Measurements from ENCODE around the gene CLEC18C. TPM values are rescaled to one million over a fixed set of nuclear protein-coding genes. Genes with fewer than 3 reads are reported as not detected.
"Not testable (repeated sequence)": the region's sequence is repeated elsewhere in the genome, so short reads cannot be mapped to it uniquely, and the experiment has no call there.

The CLEC18C gene
- polyA plus RNA-seq, 1 donor from 2014 or later = not detected

DNA sequence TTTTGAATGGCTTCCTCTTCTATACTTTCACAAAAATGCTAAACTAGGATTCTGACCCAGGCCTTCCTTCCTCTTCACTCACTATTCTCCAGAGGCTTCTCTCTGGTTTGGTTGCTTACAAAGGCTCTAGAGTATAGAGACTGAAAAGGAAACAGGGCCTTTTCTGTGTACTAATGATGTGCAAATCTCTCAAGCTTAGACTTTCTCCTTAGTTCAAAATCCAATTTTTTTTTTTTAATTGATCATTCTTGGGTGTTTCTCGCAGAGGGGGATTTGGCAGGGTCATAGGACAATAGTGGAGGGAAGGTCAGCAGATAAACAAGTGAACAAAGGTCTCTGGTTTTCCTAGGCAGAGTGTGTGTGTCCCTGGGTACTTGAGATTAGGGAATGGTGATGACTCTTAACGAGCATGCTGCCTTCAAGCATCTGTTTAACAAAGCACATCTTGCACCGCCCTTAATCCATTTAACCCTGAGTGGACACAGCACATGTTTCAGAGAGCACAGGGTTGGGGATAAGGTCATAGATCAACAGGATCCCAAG lies 50.5 kb downstream of the CLEC18C start:
- H3K36me3 Mint-ChIP-seq, H3K9me3 Mint-ChIP-seq, H3K27me3 Mint-ChIP-seq, H3K27ac Mint-ChIP-seq, H3K4me1 Mint-ChIP-seq, H3K4me3 Mint-ChIP-seq: not testable (repeated sequence)

- not testable (repeated sequence) for H3K9me3 Mint-ChIP-seq, H3K4me1 Mint-ChIP-seq, H3K27me3 Mint-ChIP-seq, H3K4me3 Mint-ChIP-seq, H3K36me3 Mint-ChIP-seq, H3K27ac Mint-ChIP-seq
Observed at GRCh38 chr16:70224645-70225044, 51.1 kb downstream of the CLEC18C start.

DNA sequence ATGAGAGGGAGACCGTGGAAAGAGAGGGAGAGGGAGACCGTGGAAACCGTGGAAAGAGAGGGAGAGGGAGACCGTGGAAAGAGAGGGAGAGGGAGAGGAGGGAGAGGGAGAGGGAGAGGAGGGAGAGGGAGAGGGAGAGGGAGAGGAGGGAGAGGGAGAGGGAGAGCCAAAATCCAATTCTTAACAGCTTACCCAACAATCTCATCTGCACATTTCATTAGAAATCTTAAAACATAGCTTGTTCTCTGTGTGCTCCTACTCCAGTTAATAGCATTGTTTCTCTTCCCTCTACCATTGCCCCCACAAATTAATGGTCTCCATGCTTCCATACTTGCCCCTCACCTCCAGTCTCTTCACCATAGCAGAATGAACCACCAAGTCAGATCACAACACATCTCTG lies 51.8 kb downstream of the CLEC18C start:
- H3K27ac Mint-ChIP-seq, H3K27me3 Mint-ChIP-seq: not testable (repeated sequence)

DNA sequence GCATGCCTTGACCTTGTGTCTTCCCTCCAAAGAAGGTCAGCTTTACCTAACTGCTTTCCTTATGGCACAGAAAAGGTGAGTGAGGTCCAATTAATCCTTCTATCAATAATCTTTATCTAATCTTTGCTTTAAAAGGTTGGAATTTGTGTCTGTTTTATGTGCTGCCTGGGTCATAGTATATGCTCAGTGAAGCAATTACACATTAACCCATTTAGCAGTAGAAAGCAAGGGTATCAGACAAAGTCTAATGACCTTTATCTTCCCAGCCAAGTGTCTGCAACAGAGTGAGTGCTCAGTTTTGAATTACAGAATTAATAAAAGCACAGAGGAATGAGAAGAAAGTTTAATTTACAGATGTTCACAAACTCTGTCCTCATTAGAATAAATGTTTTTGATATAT lies 52.4 kb downstream of the CLEC18C start:
- H3K4me1 Mint-ChIP-seq, H3K27ac Mint-ChIP-seq, H3K27me3 Mint-ChIP-seq, H3K9me3 Mint-ChIP-seq, H3K4me3 Mint-ChIP-seq, H3K36me3 Mint-ChIP-seq: not testable (repeated sequence)

More for the DNA sequence above, 51.8 kb downstream of the CLEC18C start:
- not testable (repeated sequence) for H3K9me3 Mint-ChIP-seq, H3K4me1 Mint-ChIP-seq, H3K4me3 Mint-ChIP-seq, H3K36me3 Mint-ChIP-seq

- not testable (repeated sequence) for H3K36me3 Mint-ChIP-seq, H3K27me3 Mint-ChIP-seq, H3K4me3 Mint-ChIP-seq, H3K9me3 Mint-ChIP-seq, H3K4me1 Mint-ChIP-seq, H3K27ac Mint-ChIP-seq
Observed at GRCh38 chr16:70231831-70232230, 58.2 kb downstream of the CLEC18C start.

Other genes with a start within 250 kb of the CLEC18C start
- gene CLEC18A, start 222.5 kb upstream of the CLEC18C start, polyA plus RNA-seq = not detected
- 9.5 TPM for gene PDPR, start 59.5 kb upstream of the CLEC18C start, polyA plus RNA-seq
- gene EXOSC6, start 78.2 kb downstream of the CLEC18C start, polyA plus RNA-seq = 4.8 TPM
- 37.6 TPM for gene AARS1, start 115.7 kb downstream of the CLEC18C start, polyA plus RNA-seq
- 53.8 TPM for gene DDX19B, start 125.4 kb downstream of the CLEC18C start, polyA plus RNA-seq
- 38.2 TPM for gene DDX19A, start 173.1 kb downstream of the CLEC18C start, polyA plus RNA-seq

All from IgD-negative memory B cell (primary cell).